Neural cell (in vitro differentiated cells): ENCODE data around the gene SMG9.

ENCODE experiments used
- EP300 ChIP-seq: fragments of 450-650 bp; conservative IDR thresholded peaks from 2 replicates; pipeline ENCODE4 v1.6.1; 2014; ENCODE audit warnings: antibody characterized with exemption, mild to moderate bottlenecking, moderate library complexity; ENCODE audit not compliant: poor library complexity, severe bottlenecking
- EZH2 ChIP-seq: fragments of 200-600, 300-800 bp; shearing (Covaris generic), sonication (generic); IDR thresholded peaks from 2 replicates; pipeline ENCODE4 v1.6.1; 2014; ENCODE audit warnings: antibody characterized with exemption, low read length, borderline replicate concordance, mild to moderate bottlenecking; ENCODE audit not compliant: insufficient read depth, poor library complexity, severe bottlenecking
- MXI1 ChIP-seq: fragments of 450-650 bp; conservative IDR thresholded peaks from 2 replicates; pipeline ENCODE4 v1.6.1; 2014; ENCODE audit warnings: antibody characterized with exemption, mild to moderate bottlenecking; ENCODE audit not compliant: poor library complexity, severe bottlenecking
- POLR2AphosphoS5 ChIP-seq: IDR thresholded peaks from 2 replicates; pipeline ENCODE4 v1.6.1; 2012
- TF ChIP-seq, protein P1 (sequence below): fragments of 450-650 bp; IDR thresholded peaks from 2 replicates; pipeline ENCODE4 v1.5.1; 2014; ENCODE audit warnings: antibody characterized with exemption, mild to moderate bottlenecking, moderate library complexity; ENCODE audit not compliant: poor library complexity, severe bottlenecking

- TF ChIP-seq, protein P1, sequence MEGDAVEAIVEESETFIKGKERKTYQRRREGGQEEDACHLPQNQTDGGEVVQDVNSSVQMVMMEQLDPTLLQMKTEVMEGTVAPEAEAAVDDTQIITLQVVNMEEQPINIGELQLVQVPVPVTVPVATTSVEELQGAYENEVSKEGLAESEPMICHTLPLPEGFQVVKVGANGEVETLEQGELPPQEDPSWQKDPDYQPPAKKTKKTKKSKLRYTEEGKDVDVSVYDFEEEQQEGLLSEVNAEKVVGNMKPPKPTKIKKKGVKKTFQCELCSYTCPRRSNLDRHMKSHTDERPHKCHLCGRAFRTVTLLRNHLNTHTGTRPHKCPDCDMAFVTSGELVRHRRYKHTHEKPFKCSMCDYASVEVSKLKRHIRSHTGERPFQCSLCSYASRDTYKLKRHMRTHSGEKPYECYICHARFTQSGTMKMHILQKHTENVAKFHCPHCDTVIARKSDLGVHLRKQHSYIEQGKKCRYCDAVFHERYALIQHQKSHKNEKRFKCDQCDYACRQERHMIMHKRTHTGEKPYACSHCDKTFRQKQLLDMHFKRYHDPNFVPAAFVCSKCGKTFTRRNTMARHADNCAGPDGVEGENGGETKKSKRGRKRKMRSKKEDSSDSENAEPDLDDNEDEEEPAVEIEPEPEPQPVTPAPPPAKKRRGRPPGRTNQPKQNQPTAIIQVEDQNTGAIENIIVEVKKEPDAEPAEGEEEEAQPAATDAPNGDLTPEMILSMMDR = no peak
- no peak for TF ChIP-seq MXI1
- TF ChIP-seq EZH2 = no peak
- TF ChIP-seq POLR2AphosphoS5 = no peak
- TF ChIP-seq EP300 = no peak
These were observed 27.0 kb upstream of the SMG9 start for GRCh38 chr19:43781630-43782310.
